IPS-18c (cell line): Measurements from ENCODE around the gene RSBN1L.
"Not testable (repeated sequence)": the region's sequence is repeated elsewhere in the genome, so short reads cannot be mapped to it uniquely, and the experiment has no call there.

ENCODE experiments used
- H3K4me3 ChIP-seq: 2 replicates; pipeline ENCODE4 v1.7.0; 2013; ENCODE audit warnings: low read depth, mild to moderate bottlenecking, low read length, moderate library complexity; ENCODE audit not compliant: insufficient read depth
- H3K9me3 ChIP-seq: one replicate; pipeline ENCODE4 v1.6.1; 2013; ENCODE audit warnings: mild to moderate bottlenecking, low read length, moderate library complexity; ENCODE audit not compliant: control insufficient read depth, insufficient read depth

RSBN1L gene

GRCh38 chr7:77783545-77783944 lies 87.3 kb downstream of the RSBN1L start:
- Histone ChIP-seq H3K4me3 (no peak overlapping the region), H3K9me3 (peaks cover 2% of the 10 kb centered on the region)

- not testable (repeated sequence) for H3K9me3 ChIP-seq, H3K4me3 ChIP-seq
Observed at GRCh38 chr7:77784426-77784825, 88.2 kb downstream of the RSBN1L start.

- Histone ChIP-seq H3K9me3 (no peaks in the 10 kb centered on the region), H3K4me3 (no peak overlapping the region)
Observed at GRCh38 chr7:77786018-77786417, 89.8 kb downstream of the RSBN1L start.

- H3K9me3 ChIP-seq: no peaks in the 10 kb centered on the region
- no peak overlapping the region for H3K4me3 ChIP-seq
Observed at GRCh38 chr7:77786741-77787140, 90.5 kb downstream of the RSBN1L start.

- Histone ChIP-seq H3K4me3 (no peak overlapping the region), H3K9me3 (no peaks in the 10 kb centered on the region)
Observed at GRCh38 chr7:77788327-77788902, 92.2 kb downstream of the RSBN1L start.

- Histone ChIP-seq H3K9me3 (no peaks in the 10 kb centered on the region), H3K4me3 (no peak overlapping the region)
Observed at GRCh38 chr7:77791336-77791735, 95.1 kb downstream of the RSBN1L start.

GRCh38 chr7:77791956-77792355 lies 95.7 kb downstream of the RSBN1L start:
- Histone ChIP-seq H3K4me3 (no peak overlapping the region), H3K9me3 (no peaks in the 10 kb centered on the region)

GRCh38 chr7:77794000-77794399 lies 97.7 kb downstream of the RSBN1L start:
- Histone ChIP-seq H3K4me3 (no peak overlapping the region), H3K9me3 (no peaks in the 10 kb centered on the region)

- Histone ChIP-seq H3K9me3 (no peaks in the 10 kb centered on the region), H3K4me3 (no peak overlapping the region)
Observed at GRCh38 chr7:77796109-77796508, 99.8 kb downstream of the RSBN1L start.

- H3K4me3 ChIP-seq: peak overlapping the region; percentile 96; the same call in 1 of the 2 replicates
Observed at GRCh38 chr7:77796960-77797359, 100.7 kb downstream of the RSBN1L start.

GRCh38 chr7:77797734-77798393 lies 101.6 kb downstream of the RSBN1L start:
- Histone ChIP-seq H3K9me3 (no peaks in the 10 kb centered on the region), H3K4me3 (peak overlapping the region; percentile 96)

More at GRCh38 chr7:77796960-77797359, 100.7 kb downstream of the RSBN1L start:
- no peaks in the 10 kb centered on the region for H3K9me3 ChIP-seq

GRCh38 chr7:77798394-77799077 lies 102.3 kb downstream of the RSBN1L start, which contains the start of the genes PHTF2 and TMEM60:
Gene PHTF2 (plus strand): TSS chr7:77798773.
Gene TMEM60 (minus strand): TSS chr7:77798434. CDS start chr7:77794373, 4,061 bp downstream.
- H3K9me3 ChIP-seq: no peaks in the 10 kb centered on the region
- H3K4me3 ChIP-seq: peak within 1 kb of the TSS; percentile 96

- Histone ChIP-seq H3K9me3 (no peaks in the 10 kb centered on the region), H3K4me3 (peak overlapping the region; percentile 84)
Observed at GRCh38 chr7:77799078-77799964, 103.1 kb downstream of the RSBN1L start.

GRCh38 chr7:77800158-77800557 lies 103.9 kb downstream of the RSBN1L start:
- no peaks in the 10 kb centered on the region for H3K9me3 ChIP-seq
- no peak overlapping the region for H3K4me3 ChIP-seq

GRCh38 chr7:77800730-77801129 lies 104.5 kb downstream of the RSBN1L start:
- H3K9me3 ChIP-seq: no peaks in the 10 kb centered on the region
- H3K4me3 ChIP-seq: no peak overlapping the region

- no peak overlapping the region for H3K4me3 ChIP-seq
Observed at GRCh38 chr7:77802557-77803405, 106.5 kb downstream of the RSBN1L start.

More at GRCh38 chr7:77802557-77803405, 106.5 kb downstream of the RSBN1L start:
- H3K9me3 ChIP-seq: no peaks in the 10 kb centered on the region
